GM12878 (cell line): ENCODE measurements around the gene PDZD2. TPM values are rescaled to one million over a fixed set of nuclear protein-coding genes. Genes with fewer than 3 reads are reported as not detected.

ENCODE experiments used
- ATAC-seq: fragments of 200-7000 bp; cut with Tn5 transposase; 3 replicates; pipeline ENCODE4 v1.9.1; 2020; ENCODE audit warnings: mild to moderate bottlenecking, moderate library complexity
- BruUV-seq: library from RNA; stranded (reverse); fragments of 400-500 nt; replicated peaks from 2 replicates; lab custom pipeline; 2021; lab: Mats Ljungman, UMichigan
- CTCF ChIA-PET: fragments of 300-600 bp; sonication (Branson Sonifier 250); formaldehyde crosslinking; extraction: SDS; loops from one replicate; lab custom pipeline; 2021; ENCODE audit warnings: inconsistent platforms; lab: Yijun Ruan, JAX
- POLR2A ChIA-PET: fragments of 350-600 bp; formaldehyde crosslinking; extraction: SDS; loops from one replicate; lab custom pipeline; 2021; ENCODE audit warnings: inconsistent platforms; lab: Charles Lee
- RAD21 ChIA-PET: fragments of 300-600 bp; sonication (Branson Sonifier 250); formaldehyde crosslinking; loops from one replicate; lab custom pipeline; 2023; ENCODE audit warnings: antibody characterized with exemption; ENCODE audit not compliant: unreplicated experiment; lab: Charles Lee
- SMC1A ChIA-PET: fragments of 300-600 bp; sonication (Branson Sonifier 250); formaldehyde crosslinking; loops from one replicate; lab custom pipeline; 2023; ENCODE audit not compliant: unreplicated experiment, uncharacterized antibody; lab: Charles Lee
- DNase-seq: peaks from one replicate; pipeline ENCODE4 v3.0.0-alpha.2; 2011; ENCODE audit warnings: low read depth, low spot score
- FAIRE-seq: peaks from 3 replicates; lab custom pipeline; 2011; peaks lifted over from hg19 to GRCh38; lab: Jason Lieb, UNC
- H2AFZ ChIP-seq: 2 replicates; pipeline ENCODE4 v1.6.0; 2011; ENCODE audit warnings: low read depth, low read length, control low read depth; ENCODE audit not compliant: control insufficient read depth
- H3K27ac ChIP-seq: 2 replicates; pipeline ENCODE4 v1.5.1; 2011; ENCODE audit warnings: control low read depth; ENCODE audit not compliant: control insufficient read depth, insufficient read depth
- H3K27me3 ChIP-seq, 2 experiments: replicated peaks in 1 of 2; 2 replicates each; pipeline versions ENCODE4 v1.6.0 to v1.6.1; 2011; ENCODE audit warnings: low read length in 1 of 2; ENCODE audit not compliant: control insufficient read depth in 2 of 2, insufficient read depth in 2 of 2
- H3K36me3 ChIP-seq, 2 experiments: 2 replicates each; pipeline ENCODE4 v1.5.1; 2011; ENCODE audit warnings: low read length in 1 of 2; ENCODE audit not compliant: control insufficient read depth in 2 of 2, insufficient read depth in 2 of 2
- H3K4me1 ChIP-seq: 2 replicates; pipeline ENCODE4 v1.6.1; 2011; ENCODE audit warnings: mild to moderate bottlenecking, low read length, moderate library complexity, mixed read lengths; ENCODE audit not compliant: control insufficient read depth, insufficient read depth
- H3K4me2 ChIP-seq: 2 replicates; pipeline ENCODE4 v1.6.0; 2011; ENCODE audit warnings: control low read depth; ENCODE audit not compliant: control insufficient read depth, insufficient read depth
- H3K4me3 ChIP-seq: fragments of 200-600 bp; sonication (generic); 2 replicates; pipeline ENCODE4 v1.5.1; 2016
- H3K79me2 ChIP-seq: 2 replicates; pipeline ENCODE4 v1.6.0; 2011; ENCODE audit warnings: low read length; ENCODE audit not compliant: control insufficient read depth, insufficient read depth
- H3K9ac ChIP-seq: 2 replicates; pipeline ENCODE4 v1.8.0; 2011; ENCODE audit warnings: low read length, control low read depth, mixed read lengths; ENCODE audit not compliant: control insufficient read depth, insufficient read depth
- H3K9me3 ChIP-seq: replicated peaks from 3 replicates; pipeline ENCODE4 v1.5.1; 2011; ENCODE audit warnings: mild to moderate bottlenecking, low read length; ENCODE audit not compliant: control insufficient read depth, insufficient read depth
- H4K20me1 ChIP-seq: 2 replicates; pipeline ENCODE4 v1.6.0; 2011; ENCODE audit not compliant: control insufficient read depth, insufficient read depth
- BRCA1 ChIP-seq: IDR thresholded peaks from 2 replicates; pipeline ENCODE4 v1.6.1; 2011; ENCODE audit warnings: low read depth, low read length, improper control_type of control experiment
- EED ChIP-seq: sonication (generic); IDR thresholded peaks from 2 replicates; pipeline ENCODE4 v1.6.1; 2016; ENCODE audit warnings: antibody characterized with exemption, low read depth
- EGR1 ChIP-seq, 2 experiments: IDR thresholded peaks; 1 replicate in 1 of 2; 2 replicates in 1 of 2; pipeline ENCODE4 v1.6.1; 2011 to 2012; ENCODE audit warnings: low read depth in 2 of 2, low read length in 2 of 2, borderline replicate concordance in 1 of 2, mild to moderate bottlenecking in 1 of 2, moderate library complexity in 1 of 2
- SMC3 ChIP-seq: IDR thresholded peaks from 2 replicates; pipeline ENCODE4 v1.6.1; 2011; ENCODE audit warnings: low read length, improper control_type of control experiment, borderline replicate concordance
- ZBTB11 ChIP-seq: fragments of 450-650 bp; formaldehyde crosslinking; IDR thresholded peaks from 2 replicates; pipeline ENCODE4 v1.5.0; 2022; ENCODE audit warnings: mild to moderate bottlenecking, missing genetic modification characterization
- WGBS: methylation state at CpG from one replicate; pipeline ENCODE4 v1.1.6; 2016; ENCODE audit warnings: low lambda C conversion rate; ENCODE audit not compliant: insufficient replicate concordance, insufficient coverage; ENCODE audit errors: missing lambda C conversion rate; 5-methylcytosine and 5-hydroxymethylcytosine counted together
- in situ Hi-C: fragments of 300-500 bp; cut with MboI; formaldehyde crosslinking; loops from 9 replicates; pipeline ENCODE4 v1.14.3; 2018; ENCODE audit warnings: mixed read lengths
- intact Hi-C: fragments of 100-400 bp; cut with micrococcal nuclease; formaldehyde crosslinking; loops from one replicate; pipeline ENCODE4 v1.14.2; 2022; ENCODE audit not compliant: unreplicated experiment
- polyA plus RNA-seq, 11 experiments: library from polyadenylated mRNA; depleted of rRNA in 4 of 11; unstranded in 6 of 11; stranded (reverse) in 5 of 11; fragments of >200 nt; fragmentation: Nextera tagmentation in 4 of 11; fragmentation: Illumina TruSeq in 1 of 11; extraction: Ambion mirVana in 4 of 11; extraction: Trizol in 1 of 11; gene quantifications; 1 replicate in 1 of 11; 2 replicates in 10 of 11; pipeline versions ENCODE4 v1.2.1 to v1.2.3, GENCODE V29; 2011 to 2016; ENCODE audit warnings: inconsistent platforms in 2 of 11, missing spikeins in 2 of 11, low read depth in 1 of 11
- total RNA-seq, 4 experiments: library from RNA; depleted of rRNA in 3 of 4; stranded (reverse); fragments of >200 nt in 3 of 4; fragmentation: Illumina TruSeq in 1 of 4; extraction: Trizol in 1 of 4; gene quantifications; 2 replicates each; pipeline versions ENCODE4 v1.2.1 to v1.2.3, GENCODE V29; 2013 to 2021

PDZD2 gene
- total and polyA plus RNA-seq, 10 of the 15 experiments (the other 5 are each of a cell fraction or from before 2014, with no cell fraction given) = 0.01 to 0.58 (median 0.29) TPM; not detected in 3

- ChIA-PET POLR2A (no interaction called here), SMC1A (interaction anchor here (0.6 kb wide), 1 partner anchor 365 kb away, joined by 4 read pairs; no protein-coding TSS in a partner anchor), CTCF (no interaction called here), RAD21 (no interaction called here)
- BruUV-seq = no TSS peak
- WGBS = 6% methylated on average over 5 of the region's 5 CpGs
- Histone ChIP-seq H2AFZ (no peak overlapping the region), H3K79me2 (no peaks in the 10 kb centered on the region), H3K4me2 (no peak overlapping the region), H3K27me3 (peaks cover 0 to 2% of the 10 kb centered on the region in 2 experiments; a peak in 1 of 4 replicates), H3K4me3 (no peak overlapping the region), H3K4me1 (no peaks in the 10 kb centered on the region), H3K9me3 (no peaks in the 10 kb centered on the region), H4K20me1 (no peaks in the 10 kb centered on the region), H3K36me3 (no peaks in the 10 kb centered on the region), H3K9ac (no peak overlapping the region), H3K27ac (no peak overlapping the region)
- ATAC-seq = no peak
- no peak for DNase-seq
- no peak for FAIRE-seq
- in situ Hi-C loops = no loop called here
- intact Hi-C loops = no loop called here
- no peak for TF ChIP-seq SMC3
- no peak for TF ChIP-seq EED
- TF ChIP-seq ZBTB11 (CRISPR knock-in tag) = no peak
- no peak for TF ChIP-seq BRCA1
- no peak for TF ChIP-seq EGR1 (IDR thresholded peaks at IDR 0.05; ENCODE audit: borderline replicate concordance in 1 of 2, low read depth in 2 of 2, low read length in 2 of 2)
Observed at GRCh38 chr5:31936683-31937082, 297.8 kb downstream of the PDZD2 start.
